Thoracic aorta (tissue), 2 donors: ENCODE results near the gene ARFIP1. TPM values are rescaled to one million over a fixed set of nuclear protein-coding genes. Genes with fewer than 3 reads are reported as not detected.

Experiments used
- ATAC-seq: fragments of 150-250 bp; one replicate; pipeline ENCODE4 v1.8.0; 2017; ENCODE audit warnings: low read depth; ENCODE audit not compliant: insufficient number of reproducible peaks, low FRiP score
- DNase-seq: peaks from one replicate; pipeline ENCODE4 v3.0.0-alpha.2; 2020; ENCODE audit warnings: low spot score
- H3K27ac ChIP-seq, 2 donors: fragments of 200-600 bp; sonication (generic); 1 replicate in 1 of 2; 2 replicates in 1 of 2; pipeline ENCODE4 v1.5.1; 2016; ENCODE audit warnings: mild to moderate bottlenecking in 2 of 2, moderate library complexity in 2 of 2
- H3K27me3 ChIP-seq: fragments of 200-600 bp; sonication (generic); replicated peaks from 2 replicates; pipeline ENCODE4 v1.6.0; 2016; ENCODE audit warnings: mild to moderate bottlenecking; ENCODE audit not compliant: insufficient read depth
- H3K36me3 ChIP-seq: fragments of 200-600 bp; sonication (generic); one replicate; pipeline ENCODE4 v1.5.1; 2016
- H3K4me1 ChIP-seq, 2 donors: fragments of 200-600 bp; sonication (generic); 1 replicate in 1 of 2; 2 replicates in 1 of 2; pipeline versions ENCODE4 v1.5.1 to v1.6.0; 2016; ENCODE audit warnings: low read depth in 2 of 2, mild to moderate bottlenecking in 1 of 2; ENCODE audit not compliant: control insufficient read depth in 1 of 2
- H3K4me3 ChIP-seq: fragments of 200-600 bp; sonication (generic); 2 replicates; pipeline ENCODE4 v1.5.1; 2016; ENCODE audit warnings: mild to moderate bottlenecking
- H3K9me3 ChIP-seq: fragments of 200-600 bp; sonication (generic); 2 replicates; pipeline ENCODE4 v1.5.1; 2016
- total RNA-seq, 2 donors: library from RNA; depleted of rRNA; stranded (reverse); fragments of >200 nt; gene quantifications; one replicate each; pipeline versions ENCODE4 v1.1.0 to v1.2.3, GENCODE V29; 2016
- TF ChIP-seq, protein P1 (sequence below): fragments of 200-600 bp; sonication (generic); IDR thresholded peaks from one replicate; pipeline ENCODE4 v1.5.1; 2019; ENCODE audit warnings: antibody characterized with exemption

ARFIP1 gene
- total RNA-seq, 2 donors from 2014 or later, result 24.0 to 39.0 TPM

DNA sequence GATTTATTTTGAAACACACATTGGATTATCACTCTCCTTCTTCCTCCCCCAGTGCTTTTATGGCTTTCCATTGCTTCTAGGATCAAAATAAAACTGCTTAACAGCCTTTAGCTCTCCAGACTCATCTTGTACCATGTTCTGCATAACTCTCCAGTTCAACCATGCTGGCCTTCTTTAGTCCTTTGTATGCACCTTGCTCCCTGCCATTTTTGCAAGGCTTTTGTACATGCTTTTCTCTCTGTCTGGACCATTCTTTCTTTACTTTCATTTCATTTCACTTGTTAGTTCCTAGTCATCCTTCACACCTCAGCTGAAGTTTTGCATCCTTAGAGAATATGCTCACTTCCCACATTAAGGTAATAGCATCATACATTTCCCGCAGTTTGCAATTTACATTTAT is 6.9 kb downstream of the ARFIP1 start:
- H3K27ac ChIP-seq, result no peak overlapping the region
- no peaks in the 10 kb centered on the region for H3K36me3 ChIP-seq
- no peak overlapping the region for H3K4me3 ChIP-seq
- H3K27me3 ChIP-seq, result no peaks in the 10 kb centered on the region
- no peaks in the 10 kb centered on the region for H3K9me3 ChIP-seq
- peaks cover under 1 to 18% of the 10 kb centered on the region in 2 donors for H3K4me1 ChIP-seq
- TF ChIP-seq, protein P1, sequence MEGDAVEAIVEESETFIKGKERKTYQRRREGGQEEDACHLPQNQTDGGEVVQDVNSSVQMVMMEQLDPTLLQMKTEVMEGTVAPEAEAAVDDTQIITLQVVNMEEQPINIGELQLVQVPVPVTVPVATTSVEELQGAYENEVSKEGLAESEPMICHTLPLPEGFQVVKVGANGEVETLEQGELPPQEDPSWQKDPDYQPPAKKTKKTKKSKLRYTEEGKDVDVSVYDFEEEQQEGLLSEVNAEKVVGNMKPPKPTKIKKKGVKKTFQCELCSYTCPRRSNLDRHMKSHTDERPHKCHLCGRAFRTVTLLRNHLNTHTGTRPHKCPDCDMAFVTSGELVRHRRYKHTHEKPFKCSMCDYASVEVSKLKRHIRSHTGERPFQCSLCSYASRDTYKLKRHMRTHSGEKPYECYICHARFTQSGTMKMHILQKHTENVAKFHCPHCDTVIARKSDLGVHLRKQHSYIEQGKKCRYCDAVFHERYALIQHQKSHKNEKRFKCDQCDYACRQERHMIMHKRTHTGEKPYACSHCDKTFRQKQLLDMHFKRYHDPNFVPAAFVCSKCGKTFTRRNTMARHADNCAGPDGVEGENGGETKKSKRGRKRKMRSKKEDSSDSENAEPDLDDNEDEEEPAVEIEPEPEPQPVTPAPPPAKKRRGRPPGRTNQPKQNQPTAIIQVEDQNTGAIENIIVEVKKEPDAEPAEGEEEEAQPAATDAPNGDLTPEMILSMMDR, result no peak
- DNase-seq (no peak), ATAC-seq (no peak)

DNA sequence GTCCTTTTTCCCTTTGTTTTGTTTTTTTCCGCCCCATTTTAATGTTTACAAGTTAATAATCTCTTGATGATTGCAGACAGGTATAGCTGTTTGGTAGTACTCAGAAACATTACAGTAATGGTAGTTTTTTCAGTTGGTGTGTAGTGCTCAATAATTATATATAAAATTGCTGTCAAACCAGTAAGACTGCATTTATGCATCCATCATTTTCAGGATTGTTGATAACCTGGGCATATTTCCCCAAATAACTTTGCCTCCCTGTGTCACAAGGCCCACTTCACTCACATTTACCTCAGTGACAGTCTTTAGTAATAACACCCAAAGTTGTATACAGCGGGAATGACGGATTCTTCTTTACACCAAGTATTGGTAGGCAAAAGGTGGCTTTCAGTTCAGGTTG is 16.1 kb downstream of the ARFIP1 start:
- Histone ChIP-seq H3K27me3 (no peaks in the 10 kb centered on the region), H3K36me3 (no peaks in the 10 kb centered on the region), H3K4me3 (no peak overlapping the region), H3K27ac (no peak overlapping the region), H3K4me1 (no peaks in the 10 kb centered on the region), H3K9me3 (no peaks in the 10 kb centered on the region)
- TF ChIP-seq, protein P1, result no peak
- DNase-seq (no peak), ATAC-seq (no peak)

DNA sequence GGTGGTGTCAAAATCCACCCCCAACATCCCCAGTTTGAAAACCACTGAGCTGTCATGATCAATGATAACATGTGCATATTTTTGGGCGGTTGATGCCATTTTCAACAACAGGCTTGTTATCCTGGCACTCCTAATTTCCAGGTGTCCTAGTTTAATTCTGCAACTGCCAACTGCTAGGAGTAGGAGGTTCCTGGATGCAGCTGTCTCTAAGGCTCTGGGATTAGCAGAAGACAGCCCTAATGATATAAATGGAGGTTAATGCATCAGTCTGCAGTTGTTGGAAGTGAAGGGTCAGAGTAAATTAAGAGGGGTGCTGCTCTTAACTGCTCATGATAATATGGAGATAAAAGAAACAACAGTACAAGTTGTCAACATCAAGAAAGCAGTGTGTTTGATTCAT is 23.8 kb downstream of the ARFIP1 start:
- no peaks in the 10 kb centered on the region for H3K9me3 ChIP-seq
- no peak for DNase-seq
- TF ChIP-seq, protein P1, result no peak
- H3K36me3 ChIP-seq, result no peaks in the 10 kb centered on the region
- no peak overlapping the region for H3K27ac ChIP-seq
- no peak overlapping the region for H3K4me3 ChIP-seq
- H3K27me3 ChIP-seq, result no peaks in the 10 kb centered on the region
- ATAC-seq, result no peak
- peaks cover 9 to 14% of the 10 kb centered on the region in 2 donors for H3K4me1 ChIP-seq

DNA sequence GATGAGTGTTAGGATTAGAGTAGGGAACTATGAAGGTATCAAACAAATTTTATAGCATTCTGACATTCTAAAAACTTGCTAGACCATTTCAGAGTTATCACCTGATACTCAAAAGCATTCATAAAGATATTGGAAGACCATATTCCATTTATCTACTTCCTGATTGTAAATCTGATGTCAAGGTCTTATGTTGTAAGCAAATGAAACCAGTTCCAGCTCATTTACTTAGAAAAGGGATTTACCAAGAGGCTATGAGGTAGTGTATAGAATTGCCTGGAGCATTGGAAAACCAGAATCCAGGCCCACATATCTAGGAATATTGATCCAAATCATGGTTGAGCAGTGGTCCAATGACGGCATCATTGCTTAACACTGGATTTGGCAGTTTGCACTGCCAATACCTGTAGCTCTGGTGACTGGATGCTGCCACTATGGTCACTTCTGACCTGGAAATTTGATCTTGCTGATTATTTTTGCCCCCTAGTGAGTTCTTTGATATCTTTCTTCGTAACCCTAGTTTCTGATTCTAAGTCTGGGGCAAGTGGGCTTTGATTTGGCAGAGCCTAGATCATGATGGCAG is 25.4 kb downstream of the ARFIP1 start:
- no peaks in the 10 kb centered on the region for H3K9me3 ChIP-seq
- TF ChIP-seq, protein P1, result no peak
- H3K4me1 ChIP-seq, result peaks cover 9 to 14% of the 10 kb centered on the region in 2 donors
- DNase-seq, result no peak
- H3K27ac ChIP-seq, result no peak overlapping the region
- H3K4me3 ChIP-seq, result no peak overlapping the region
- ATAC-seq, result no peak
- no peaks in the 10 kb centered on the region for H3K36me3 ChIP-seq
- H3K27me3 ChIP-seq, result no peaks in the 10 kb centered on the region

DNA sequence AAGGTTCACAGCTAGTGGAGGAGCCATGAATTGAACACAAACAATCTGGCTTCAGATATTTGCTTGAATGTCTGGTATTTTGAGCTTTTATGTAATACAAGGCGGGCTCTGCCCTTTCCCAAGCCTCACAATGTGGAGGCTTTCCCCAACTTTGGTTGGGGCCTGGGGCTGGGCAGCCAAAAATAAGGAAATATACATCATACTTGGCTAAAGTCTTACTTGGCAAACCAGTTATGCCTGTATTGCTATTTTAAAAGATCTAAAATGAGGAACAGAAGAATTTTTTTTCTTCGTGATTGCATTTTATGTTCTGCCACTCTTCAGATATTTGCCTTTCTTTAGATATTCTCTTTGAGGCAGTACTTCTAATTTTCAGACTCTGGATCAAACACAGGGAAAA is 26.1 kb downstream of the ARFIP1 start:
- TF ChIP-seq, protein P1, result no peak
- Histone ChIP-seq H3K4me1 (peaks cover 9 to 14% of the 10 kb centered on the region in 2 donors), H3K4me3 (no peak overlapping the region), H3K27me3 (no peaks in the 10 kb centered on the region), H3K36me3 (no peaks in the 10 kb centered on the region), H3K27ac (no peak overlapping the region), H3K9me3 (no peaks in the 10 kb centered on the region)
- no peak for ATAC-seq
- DNase-seq, result no peak
